GM12891 (cell line): Measurements from ENCODE around the gene ABCG5.

Source experiments
- DNase-seq: peaks from one replicate; pipeline ENCODE4 v3.0.0; 2011; ENCODE audit warnings: low spot score; ENCODE audit not compliant: insufficient read length
- FAIRE-seq: peaks from 2 replicates; lab custom pipeline; 2011; peaks lifted over from hg19 to GRCh38; lab: Jason Lieb, UNC
- PAX5 ChIP-seq: IDR thresholded peaks from 2 replicates; pipeline ENCODE4 v1.6.1; 2011; ENCODE audit warnings: low read length, moderate library complexity, mild to moderate bottlenecking; ENCODE audit not compliant: insufficient read depth, severe bottlenecking
- POLR2A ChIP-seq: IDR thresholded peaks from 2 replicates; pipeline ENCODE4 v1.6.1; 2011; ENCODE audit warnings: low read depth, low read length, control low read depth
- POLR2AphosphoS5 ChIP-seq: IDR thresholded peaks from 2 replicates; pipeline ENCODE4 v1.6.1; 2011; ENCODE audit warnings: low read depth, low read length, control low read depth
- POU2F2 ChIP-seq: IDR thresholded peaks from 2 replicates; pipeline ENCODE4 v1.6.1; 2011; ENCODE audit warnings: low read depth, mild to moderate bottlenecking, control low read depth, low read length, moderate library complexity
- SPI1 ChIP-seq: IDR thresholded peaks from 2 replicates; pipeline ENCODE4 v1.6.1; 2011; ENCODE audit warnings: low read depth, low read length, control low read depth
- TAF1 ChIP-seq: IDR thresholded peaks from 2 replicates; pipeline ENCODE4 v1.6.1; 2011; ENCODE audit warnings: low read depth, low read length, control low read depth

ABCG5 gene

GRCh38 chr2:43846140-43846793, 7.6 kb upstream of the ABCG5 start:
- FAIRE-seq (no peak), DNase-seq (no peak)
- TF ChIP-seq POU2F2 (no peak), POLR2A (no peak), SPI1 (no peak), POLR2AphosphoS5 (no peak), TAF1 (no peak), PAX5 (no peak)

- no peak for FAIRE-seq
- TF ChIP-seq TAF1, result no peak
These were observed 6.5 kb upstream of the ABCG5 start for GRCh38 chr2:43845181-43845580.

GRCh38 chr2:43842866-43843226, 4.2 kb upstream of the ABCG5 start:
- DNase-seq (no peak), FAIRE-seq (no peak)
- TF ChIP-seq POLR2A (no peak), POLR2AphosphoS5 (no peak), PAX5 (no peak), POU2F2 (no peak), SPI1 (no peak), TAF1 (no peak)

More at GRCh38 chr2:43845181-43845580, 6.5 kb upstream of the ABCG5 start:
- DNase-seq, result no peak

GRCh38 chr2:43841949-43842865, 3.6 kb upstream of the ABCG5 start:
- FAIRE-seq (no peak), DNase-seq (no peak)
- no peak for TF ChIP-seq POU2F2
- no peak for TF ChIP-seq SPI1
- no peak for TF ChIP-seq TAF1

- no peak for DNase-seq
- FAIRE-seq, result no peak
- TF ChIP-seq POLR2A (no peak), PAX5 (no peak), SPI1 (no peak), TAF1 (no peak), POU2F2 (no peak), POLR2AphosphoS5 (no peak)
These were observed 2.3 kb upstream of the ABCG5 start for GRCh38 chr2:43840965-43841364.

- FAIRE-seq, result no peak
- DNase-seq, result no peak
- TF ChIP-seq POU2F2, result no peak
- TF ChIP-seq POLR2A, result no peak
These were observed 1.3 kb upstream of the ABCG5 start for GRCh38 chr2:43839776-43840564.

GRCh38 chr2:43837831-43838559, 644 bp downstream of the ABCG5 start:
- FAIRE-seq (no peak), DNase-seq (no peak)
- no peak for TF ChIP-seq POLR2AphosphoS5
- TF ChIP-seq POU2F2, result no peak
- no peak for TF ChIP-seq PAX5
- TF ChIP-seq POLR2A, result no peak
- TF ChIP-seq SPI1, result no peak
- no peak for TF ChIP-seq TAF1

- DNase-seq, result no peak
- TF ChIP-seq POU2F2, result no peak
- no peak for TF ChIP-seq SPI1
- no peak for TF ChIP-seq PAX5
- TF ChIP-seq POLR2AphosphoS5, result no peak
- no peak for TF ChIP-seq TAF1
- TF ChIP-seq POLR2A, result no peak
- FAIRE-seq, result no peak
These were observed 1.6 kb downstream of the ABCG5 start for GRCh38 chr2:43837033-43837432.

GRCh38 chr2:43832457-43832856, 6.2 kb downstream of the ABCG5 start:
- DNase-seq (no peak), FAIRE-seq (no peak)
- no peak for TF ChIP-seq TAF1
- TF ChIP-seq PAX5, result no peak
- TF ChIP-seq POLR2AphosphoS5, result no peak
- TF ChIP-seq SPI1, result no peak
- TF ChIP-seq POLR2A, result no peak
- no peak for TF ChIP-seq POU2F2
